Glomerular endothelial cell (primary cell): Measurements from ENCODE around the gene SLC9A7. TPM values are rescaled to one million over a fixed set of nuclear protein-coding genes. Genes with fewer than 3 reads are reported as not detected.
"Not testable (repeated sequence)": the region's sequence is repeated elsewhere in the genome, so short reads cannot be mapped to it uniquely, and the experiment has no call there.

ENCODE experiments used
- DNase-seq: peaks from one replicate; pipeline ENCODE4 v3.0.0-alpha.2; 2011; ENCODE audit warnings: low read depth, low spot score; ENCODE audit errors: extremely low read depth
- total RNA-seq: library from RNA; depleted of rRNA; stranded (reverse); fragments of >200 nt; gene quantifications from 2 replicates; pipeline ENCODE4 v1.2.3, GENCODE V29; 2015

Gene SLC9A7
- 7.1 and 7.5 TPM in 2 replicates for total RNA-seq

DNA sequence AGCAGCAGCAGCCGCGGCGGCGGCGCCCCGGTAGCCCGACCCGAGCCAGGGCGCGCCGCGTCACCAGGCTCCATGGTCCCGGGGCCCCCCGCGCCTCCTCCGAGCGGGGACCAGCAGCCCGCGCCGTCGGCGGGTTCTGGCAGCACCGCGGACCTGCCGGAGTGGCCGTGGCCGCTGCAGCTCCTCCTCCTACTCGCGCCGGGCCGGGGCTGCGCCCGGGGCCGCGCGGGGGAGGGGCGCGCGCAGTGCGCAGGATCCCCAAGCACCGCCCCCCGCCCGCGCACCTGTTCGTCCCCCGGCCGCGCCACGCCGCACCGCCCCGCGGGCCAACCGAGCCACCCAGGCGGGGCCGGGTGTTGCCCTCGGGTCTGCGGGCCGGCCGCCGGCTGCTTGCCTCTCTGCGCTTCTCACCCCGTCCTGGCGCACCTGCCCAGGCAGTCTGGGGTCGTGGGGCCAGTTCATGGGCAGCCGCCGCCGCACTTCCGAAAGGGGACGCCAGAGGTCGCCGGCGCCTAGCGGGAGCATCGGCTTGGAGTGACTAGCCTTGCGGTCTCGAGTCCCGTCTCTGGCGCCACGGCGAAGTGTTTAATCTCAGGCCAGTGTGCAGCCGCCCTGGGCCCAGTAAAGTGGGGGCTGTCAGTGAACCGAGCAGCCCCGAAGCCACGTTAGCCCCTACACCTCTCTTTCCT, at the start of gene SLC9A7:
Gene SLC9A7, minus strand, starts transcription at position 163 of the 689 bp plus-strand sequence. Its CDS starts 89 bp downstream, at position 74.
- DNase-seq: no peak

DNA sequence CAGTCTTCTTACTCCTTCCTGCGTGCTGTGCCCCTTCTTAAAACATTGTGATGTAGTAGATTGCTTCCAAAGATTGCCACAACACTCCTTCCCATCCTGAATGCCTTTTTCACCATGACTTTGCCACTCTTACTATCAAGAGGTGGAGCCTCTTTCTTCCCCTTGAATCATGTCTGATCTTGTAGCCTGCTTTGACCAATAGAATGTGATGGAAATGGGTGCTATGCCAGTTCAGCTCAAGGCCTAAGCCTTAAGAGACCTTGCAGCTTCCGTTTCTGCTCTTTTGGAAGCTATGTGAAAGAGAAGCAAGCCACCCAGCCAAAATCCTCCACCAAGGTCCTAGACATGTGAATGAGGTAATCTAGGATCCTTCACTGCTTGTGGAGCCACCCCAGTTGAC, 46.4 kb upstream of the SLC9A7 start:
- no peak for DNase-seq

DNA sequence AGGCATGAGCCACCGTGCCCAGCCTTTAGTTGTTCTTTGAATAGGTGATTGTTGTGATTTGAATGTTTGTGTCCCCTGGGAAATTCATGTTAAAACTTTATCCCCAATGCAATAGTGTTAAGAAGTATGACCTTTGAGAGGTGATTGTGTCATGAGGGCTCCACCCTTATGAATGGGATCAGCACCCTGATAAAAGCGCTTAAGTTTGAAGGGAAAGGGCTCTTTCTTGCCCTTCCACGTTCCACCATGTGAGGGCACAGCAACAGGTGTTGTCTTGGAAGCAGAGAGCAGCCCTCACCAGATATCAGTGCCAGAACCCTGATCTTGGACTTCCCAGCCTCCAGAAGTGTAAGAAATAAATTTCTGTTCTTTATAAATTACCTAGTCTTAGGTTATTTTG, 44.2 kb upstream of the SLC9A7 start:
- no peak for DNase-seq

DNA sequence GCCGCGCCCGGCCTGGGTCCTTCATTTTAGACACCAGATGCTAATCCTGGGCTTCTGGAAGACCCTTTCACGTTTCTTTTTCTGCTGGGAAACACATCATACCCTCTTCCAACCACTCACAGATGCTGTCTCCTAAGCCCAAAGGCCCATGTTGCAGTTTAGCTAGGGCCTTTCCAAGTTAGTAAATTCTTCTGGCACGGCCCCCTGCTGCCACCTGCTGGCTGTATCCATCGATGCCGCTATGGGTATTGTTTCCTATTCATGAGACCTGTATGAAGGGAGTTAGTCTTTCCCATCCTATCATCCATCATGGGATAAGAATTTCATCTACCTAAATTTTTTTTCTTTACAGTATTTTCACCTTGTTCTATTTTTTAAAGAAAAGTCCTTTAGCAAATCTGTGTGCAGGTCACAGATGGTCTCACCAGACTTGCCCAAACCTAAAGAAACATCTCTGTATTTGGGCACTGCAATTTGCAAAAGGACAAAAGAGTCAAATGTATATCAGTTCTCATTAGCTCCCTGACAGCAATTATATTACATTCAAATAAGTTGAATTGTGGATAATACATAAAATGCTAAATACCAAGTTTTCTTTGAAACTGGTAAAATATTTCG, 37.8 kb upstream of the SLC9A7 start:
- DNase-seq: no peak

DNA sequence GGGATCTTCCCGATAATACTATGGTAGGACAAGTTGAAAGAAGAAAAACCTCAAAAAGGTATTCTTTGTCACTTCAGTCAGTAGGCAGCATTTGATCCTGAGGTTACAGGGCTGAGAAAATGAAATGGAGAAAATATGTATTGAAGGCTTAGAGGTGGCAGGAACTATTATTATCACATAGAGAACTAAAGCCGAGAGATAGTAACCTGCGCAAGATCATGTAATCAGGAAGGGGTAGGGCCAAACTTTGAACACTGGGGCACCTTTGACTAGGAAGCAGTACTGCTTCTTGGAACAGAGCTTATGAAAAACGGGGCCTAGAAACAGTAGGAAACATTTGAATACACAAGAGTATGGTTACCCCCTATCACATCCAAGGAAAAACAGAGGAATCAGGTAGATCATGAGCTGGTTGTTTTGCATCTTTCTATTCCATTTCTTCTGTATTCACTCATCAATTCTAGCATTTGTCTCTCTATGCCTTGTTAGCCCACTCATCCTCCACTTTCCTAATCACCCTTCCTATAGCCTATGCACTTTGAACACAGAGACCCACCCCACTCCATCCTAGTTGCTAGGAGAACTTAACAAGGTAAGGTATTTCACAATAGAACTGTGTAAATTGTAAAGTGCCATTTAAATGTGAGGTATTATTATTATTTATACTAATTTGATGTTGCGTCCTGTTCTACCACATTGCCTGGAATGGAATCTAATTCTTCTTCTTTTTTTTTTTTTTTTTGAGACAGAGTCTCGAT, 34.6 kb upstream of the SLC9A7 start:
- DNase-seq: no peak

DNA sequence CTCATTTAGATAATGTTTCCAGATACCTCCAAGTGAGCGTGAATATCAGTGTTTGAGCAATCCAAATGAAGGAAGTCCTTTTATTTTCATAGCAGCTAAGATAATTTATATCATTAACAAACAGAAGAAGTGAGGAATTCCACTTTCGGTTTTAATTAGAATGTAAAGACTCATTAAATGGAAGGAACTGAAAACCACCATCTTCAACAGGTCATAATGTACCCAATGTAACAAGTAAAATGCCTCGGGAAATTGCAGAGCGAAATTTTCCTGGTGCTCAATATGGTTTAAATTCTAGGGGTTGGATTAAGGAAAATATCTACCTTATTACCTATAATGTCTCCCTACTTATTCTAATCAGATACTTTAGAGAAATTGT, 33.9 kb upstream of the SLC9A7 start:
- no peak for DNase-seq

DNA sequence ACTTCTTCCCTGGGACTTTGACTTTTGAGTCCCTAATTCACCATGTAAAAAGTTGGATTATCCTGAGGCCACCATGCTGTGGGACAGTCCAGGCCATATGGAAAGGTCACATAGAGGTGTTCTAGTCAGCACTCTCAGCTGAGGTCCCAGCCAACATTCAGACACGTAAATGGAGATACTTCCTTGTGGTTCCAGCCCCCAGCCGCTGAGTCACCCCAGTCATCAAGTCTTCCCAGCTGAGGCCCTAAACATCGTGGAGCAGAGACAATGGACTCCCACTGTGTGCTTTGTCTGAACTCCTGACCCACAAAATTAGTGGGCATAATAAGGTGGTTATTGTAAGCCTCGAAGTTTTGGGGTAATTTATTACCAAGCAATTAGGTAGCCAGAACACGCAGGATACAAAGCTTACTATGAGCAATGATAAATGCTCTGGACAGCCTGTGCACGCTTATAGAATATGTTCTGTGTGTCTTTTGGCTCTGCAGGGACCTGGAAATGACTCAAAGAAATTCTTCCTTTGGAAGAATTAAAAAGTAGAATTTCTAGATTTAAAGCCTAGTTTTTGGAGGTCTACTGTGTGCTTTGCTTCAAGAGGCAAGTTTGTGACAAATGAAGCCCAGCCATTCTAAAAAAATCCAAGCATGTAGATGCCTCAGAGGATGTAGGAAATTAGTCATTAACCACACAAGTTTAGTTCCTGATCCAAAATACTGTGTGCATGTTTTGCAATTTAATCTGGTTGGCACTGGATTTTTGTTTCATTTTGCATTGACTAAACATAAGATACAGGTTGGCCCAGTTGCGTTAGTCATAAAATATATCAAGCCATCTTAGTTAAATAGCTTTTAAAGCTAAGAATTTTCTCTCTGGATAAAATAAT, 33.2 kb upstream of the SLC9A7 start:
- peak; percentile 56 for DNase-seq

DNA sequence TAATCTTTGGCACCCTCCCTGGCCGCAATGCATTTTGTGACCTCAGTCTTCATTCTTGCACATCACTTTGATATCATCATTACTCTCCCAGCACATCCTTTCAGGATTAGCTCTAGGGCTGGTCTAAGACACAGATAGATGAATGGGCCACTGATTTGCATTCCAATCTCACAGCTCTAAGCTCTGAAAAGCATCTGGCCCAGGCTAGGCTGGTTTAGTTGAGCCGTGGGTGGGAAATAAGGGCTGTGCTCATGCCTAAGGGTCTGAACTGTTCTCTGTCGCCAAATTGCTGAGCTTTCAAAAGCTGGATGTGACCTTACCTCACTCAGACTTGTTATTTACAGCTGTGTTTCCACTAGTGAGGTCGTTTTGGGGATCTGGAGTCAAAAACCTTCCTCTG, 30.0 kb upstream of the SLC9A7 start:
- DNase-seq: no peak

DNA sequence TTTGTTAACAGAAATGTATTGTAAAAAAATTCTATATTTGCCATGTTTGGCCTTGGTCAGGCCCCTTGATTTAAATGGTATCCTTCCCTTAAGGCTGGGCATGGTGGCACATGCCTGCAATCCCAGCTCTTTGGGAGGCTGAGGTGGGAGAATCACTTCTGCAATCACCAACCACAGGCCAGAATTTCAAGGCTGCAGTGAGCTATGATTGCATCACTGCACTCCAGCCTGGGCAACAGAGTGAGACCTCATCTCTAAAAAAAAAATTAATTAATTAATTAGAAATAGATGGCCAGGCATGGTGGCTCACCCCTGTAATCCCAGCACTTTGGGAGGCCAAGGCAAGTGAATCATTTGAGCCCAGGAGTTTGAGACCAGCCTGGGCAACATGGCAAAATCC, 25.5 kb upstream of the SLC9A7 start:
- DNase-seq: not testable (repeated sequence)

DNA sequence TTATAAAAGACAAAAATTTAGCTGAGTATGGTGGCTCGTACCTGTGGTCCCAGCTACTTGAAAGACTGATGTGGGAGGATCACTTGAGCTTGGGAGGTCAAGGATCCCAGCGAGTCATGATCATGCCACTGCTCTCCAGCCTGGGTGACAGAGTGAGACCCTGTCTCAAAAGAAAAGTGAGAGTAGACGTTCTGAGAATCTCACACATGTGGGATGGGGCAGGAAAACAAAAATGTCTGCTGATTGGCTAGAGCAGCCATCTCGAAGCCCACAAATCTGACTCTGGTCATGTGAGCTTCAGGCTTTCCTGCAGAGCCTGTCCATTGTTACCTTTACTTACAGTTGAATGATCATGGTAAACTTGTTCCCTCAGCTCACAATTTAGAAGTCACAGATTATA, 23.1 kb upstream of the SLC9A7 start:
- DNase-seq: no peak

DNA sequence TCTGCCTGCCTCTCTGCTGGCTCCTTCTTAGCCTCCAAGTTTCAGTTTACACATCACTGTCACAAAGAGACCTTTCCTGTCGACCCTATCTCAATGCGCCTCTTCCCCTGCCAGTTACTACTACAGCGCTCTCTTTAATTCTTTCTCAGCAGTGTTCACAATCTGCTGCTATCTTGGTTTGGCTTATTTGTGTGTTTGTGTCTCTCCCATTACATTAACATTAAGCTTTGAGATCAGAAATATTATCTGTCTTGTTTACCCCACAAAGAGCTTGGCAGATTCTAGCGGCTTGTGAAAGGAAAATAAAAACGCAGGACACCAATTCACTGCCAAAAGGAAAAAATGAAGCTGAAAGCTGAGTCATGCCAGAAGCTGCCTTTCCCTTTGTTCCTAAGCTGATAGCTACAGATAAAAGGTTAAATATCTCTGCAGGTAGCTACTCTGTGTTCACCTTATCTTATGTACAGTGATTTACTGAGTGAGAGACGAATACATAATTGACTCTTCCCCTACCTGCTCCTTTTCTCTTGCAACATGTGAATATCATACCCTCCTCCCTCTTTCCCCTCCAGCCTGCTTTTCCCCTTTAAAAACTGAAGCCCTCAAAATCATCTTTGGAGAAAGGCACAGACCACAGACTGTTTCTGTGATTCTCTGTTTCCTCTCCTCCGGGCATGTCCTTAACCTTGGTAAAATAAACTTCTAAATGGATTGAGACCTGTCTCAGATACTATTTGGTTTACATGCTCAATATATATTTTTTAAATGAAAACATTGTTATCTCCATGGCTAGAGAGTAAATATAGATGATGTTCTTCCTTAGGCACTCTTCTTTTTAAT, 19.3 kb upstream of the SLC9A7 start:
- DNase-seq: no peak

DNA sequence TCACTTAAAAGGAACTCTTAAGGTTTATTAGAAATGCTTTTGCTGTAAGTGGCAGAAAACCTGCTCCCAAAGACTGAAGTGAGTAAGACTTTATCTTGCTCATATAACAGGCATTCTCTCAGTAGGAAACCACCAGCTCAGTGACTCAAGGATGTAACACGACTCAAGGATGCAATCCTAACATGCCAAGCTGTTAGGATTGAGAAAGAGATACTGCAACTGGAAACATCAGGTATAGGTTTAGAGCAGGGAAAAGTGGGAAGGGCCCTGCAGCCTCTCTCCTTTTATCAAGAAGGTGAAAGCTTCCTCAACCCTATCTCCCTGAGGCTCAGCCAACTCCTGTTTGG, 11.9 kb upstream of the SLC9A7 start:
- no peak for DNase-seq

DNA sequence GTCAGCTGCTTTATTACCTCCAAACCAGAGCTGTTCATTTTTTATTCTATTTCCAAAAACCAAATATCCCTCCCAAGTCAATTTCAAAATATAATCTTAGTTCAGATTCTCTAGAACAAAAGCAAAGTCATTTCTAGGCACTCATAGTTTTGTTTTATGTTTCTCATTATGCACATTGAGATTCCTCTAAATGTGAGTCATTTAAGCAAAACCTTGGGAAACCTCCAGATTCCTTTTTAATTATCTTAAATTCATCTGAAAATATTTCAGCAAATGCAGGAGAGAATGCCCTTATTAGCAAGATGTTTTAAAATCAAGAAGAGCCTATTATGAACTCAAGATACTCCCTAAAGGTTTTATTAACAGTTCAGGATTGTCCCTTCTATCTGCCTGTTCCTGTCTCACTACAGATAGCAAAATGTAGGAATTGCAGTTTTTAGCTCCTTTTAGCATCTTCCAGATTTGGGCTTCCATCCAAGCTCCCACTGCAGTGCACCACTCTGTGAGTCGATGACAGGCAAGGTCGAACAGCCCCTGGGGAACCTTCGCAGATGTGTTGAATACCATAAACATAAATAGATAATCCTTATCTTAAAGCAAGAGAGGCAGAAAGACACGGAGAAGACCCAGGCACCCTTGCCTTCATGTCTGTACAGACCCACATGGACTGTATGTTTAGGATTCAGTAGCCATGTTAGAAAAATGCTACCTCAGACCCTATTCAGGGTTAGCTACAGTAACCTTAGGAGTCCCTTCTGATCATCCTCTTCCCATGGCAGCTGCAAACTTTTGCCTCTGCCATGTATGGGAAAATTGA, 11.3 kb upstream of the SLC9A7 start:
- no peak for DNase-seq

DNA sequence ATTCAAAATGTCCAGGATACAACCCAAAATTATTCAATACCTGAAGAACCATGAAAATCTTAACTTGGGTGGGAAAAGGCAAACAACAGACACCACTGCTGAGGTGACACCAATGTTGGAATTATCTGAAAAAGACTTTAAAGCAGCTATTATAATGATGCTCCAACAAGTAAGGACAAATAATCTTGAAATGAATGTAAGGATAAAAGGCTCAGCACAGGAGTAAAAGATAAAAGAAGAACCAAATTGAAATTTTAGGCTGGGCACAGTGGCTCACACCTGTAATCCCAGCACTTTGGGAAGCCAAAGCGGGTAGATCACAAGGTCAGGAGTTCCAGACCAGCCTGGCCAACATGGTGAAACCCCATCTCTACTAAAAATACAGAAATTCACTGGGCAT, 4.0 kb upstream of the SLC9A7 start:
- no peak for DNase-seq

DNA sequence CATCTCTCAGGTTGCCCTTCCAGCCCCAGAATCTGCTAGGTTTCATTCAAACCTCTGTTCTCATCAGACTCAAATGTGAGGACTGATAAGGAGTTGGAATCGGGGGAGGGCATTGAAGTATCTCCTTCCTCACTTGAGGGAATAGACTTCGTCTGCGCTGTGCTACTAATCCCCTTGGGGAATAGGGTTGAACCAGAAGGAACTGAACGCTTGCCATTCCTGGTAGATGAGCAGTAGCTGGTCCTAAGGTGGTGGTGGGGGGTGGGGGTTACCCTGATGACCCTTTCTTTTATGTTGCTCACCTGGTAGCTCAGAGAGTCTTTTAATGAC, 692 bp upstream of the SLC9A7 start:
- no peak for DNase-seq

DNA sequence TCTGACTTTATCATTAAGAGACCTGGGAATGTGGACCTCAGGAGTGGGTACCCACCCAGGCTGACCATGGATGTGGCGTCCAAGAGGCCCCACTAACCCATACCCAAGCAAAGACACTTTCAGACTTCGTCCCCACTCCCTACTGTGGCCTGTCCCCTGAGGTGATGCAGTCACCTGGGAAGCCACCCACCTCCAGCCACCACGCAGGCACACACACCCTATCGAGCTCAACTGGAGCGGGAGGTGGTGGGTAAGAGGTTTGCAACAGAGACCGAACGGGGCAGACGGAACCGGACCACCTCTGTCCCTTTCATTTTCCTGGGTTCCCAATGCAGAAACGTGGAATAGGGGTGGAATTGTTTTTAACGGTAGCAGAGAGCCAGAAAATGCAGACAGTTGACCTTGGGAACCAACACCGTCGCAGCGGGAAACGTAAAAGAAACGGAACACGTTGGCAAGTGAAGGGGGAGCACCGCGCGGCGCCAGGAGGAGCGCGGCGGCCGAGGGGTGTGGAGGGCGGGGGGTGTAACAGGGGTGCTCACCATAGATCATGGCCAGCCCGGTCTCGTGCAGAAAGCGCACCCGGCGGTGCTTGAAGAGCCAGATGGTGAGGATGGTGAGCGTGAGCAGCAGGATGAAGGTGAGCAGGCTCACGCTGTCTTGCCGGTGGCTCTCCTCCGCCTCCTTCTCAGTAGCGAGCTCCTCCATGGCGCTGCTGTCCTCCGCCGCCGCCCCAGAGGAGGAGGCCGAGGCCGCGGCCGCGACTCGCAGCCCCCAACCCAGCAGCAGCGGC, 559 bp downstream of the SLC9A7 start:
- no peak for DNase-seq

DNA sequence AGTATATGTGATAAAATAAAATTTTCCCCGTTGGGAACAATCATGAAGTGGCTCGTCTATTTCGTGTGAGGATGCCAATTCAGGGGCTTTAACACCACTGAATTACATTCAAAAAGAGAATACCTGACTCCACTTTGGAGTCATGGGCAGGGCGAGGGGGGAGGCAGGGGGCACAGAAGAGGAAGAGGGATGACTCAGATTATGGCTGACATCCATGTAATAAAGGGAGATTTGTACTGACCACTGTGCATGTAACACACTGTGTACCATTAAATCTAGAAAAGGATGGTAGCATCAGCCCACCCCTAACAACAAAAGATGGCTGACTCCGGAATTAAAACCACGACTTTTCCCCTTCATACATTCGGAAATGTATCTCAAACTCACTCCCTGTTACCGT, 1.3 kb downstream of the SLC9A7 start:
- no peak for DNase-seq

DNA sequence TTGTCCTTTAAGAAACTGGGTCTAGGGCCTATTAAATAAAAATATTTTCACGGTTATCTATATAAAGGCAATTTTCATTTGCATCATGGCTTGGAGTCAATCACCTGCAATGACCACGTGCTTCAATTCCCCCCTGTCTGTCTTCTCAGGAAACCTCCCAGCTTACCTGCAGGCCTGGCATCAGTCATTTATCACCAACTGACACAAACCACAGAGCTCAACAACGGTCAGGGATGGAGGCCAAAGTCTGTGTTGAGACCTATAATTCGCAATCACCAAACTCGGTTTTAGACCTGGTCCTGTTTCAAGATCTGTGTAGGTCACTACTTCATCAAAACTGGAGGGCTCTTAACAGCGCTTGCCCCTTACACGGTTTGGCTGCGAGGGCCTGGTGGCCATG, 1.9 kb downstream of the SLC9A7 start:
- no peak for DNase-seq

DNA sequence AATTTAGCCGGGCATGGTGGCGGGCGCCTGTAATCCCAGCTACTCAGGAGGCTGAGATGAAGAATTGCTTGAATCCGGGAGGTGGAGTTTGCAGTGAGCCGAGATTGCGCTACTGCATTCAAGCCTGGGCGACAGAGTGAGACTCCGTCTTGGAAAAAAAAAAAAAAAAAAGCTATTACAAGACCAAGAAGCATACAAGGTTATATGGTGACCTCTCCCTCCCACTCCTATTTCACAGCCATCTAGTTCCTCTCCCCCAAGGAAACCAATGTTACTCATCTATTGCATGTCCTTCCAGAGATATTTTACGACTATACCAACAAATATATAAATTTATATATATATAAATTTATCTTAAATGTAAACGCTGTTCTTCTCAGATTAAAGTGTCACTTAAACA, 3.2 kb downstream of the SLC9A7 start:
- DNase-seq: no peak
